ENCODE results near the gene ALDH1L1. TPM values are rescaled to one million over a fixed set of nuclear protein-coding genes. Genes with fewer than 3 reads are reported as not detected.
A peak's percentile ranks its signal among the peaks of the same experiment; 100 is the strongest.

Gene ALDH1L1
- total RNA-seq, 4 donors from 2014 or later, result 19.2 to 39.9 (median 25.9) TPM

DNA sequence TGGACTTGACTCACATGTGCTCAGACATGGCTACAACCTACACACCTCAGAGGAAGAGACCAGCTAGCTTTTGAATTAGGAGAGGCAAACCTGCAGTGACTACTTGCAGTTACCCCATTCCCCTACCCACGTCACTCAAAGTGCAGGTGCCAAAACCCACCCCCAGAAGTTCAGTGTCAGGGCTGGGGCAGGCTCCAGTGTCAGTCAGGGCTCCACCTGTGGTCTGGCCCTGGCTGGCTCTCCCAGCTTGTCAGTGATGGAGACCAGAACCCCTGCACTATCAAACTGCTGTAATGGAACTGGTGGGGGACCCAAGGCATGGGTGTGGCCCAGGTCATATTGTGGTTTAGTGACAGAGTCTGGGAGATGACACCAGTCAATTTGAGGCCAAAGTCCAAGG lies 63.9 kb downstream of the ALDH1L1 start:
- WGBS, result 78% methylated on average over 1 of the region's 1 CpG
- no peak for DNase-seq (ENCODE audit: extremely low spot score)
- Histone ChIP-seq H3K4me3 (no peak overlapping the region), H3K27me3 (no peaks in the 10 kb centered on the region), H3K36me3 (peaks cover 0 to 21% (median 9%) of the 10 kb centered on the region in 4 donors), H3K9me3 (no peaks in the 10 kb centered on the region), H3K27ac (replicated peaks in 1 of 4) (no peak overlapping the region), H3K4me1 (no peaks in the 10 kb centered on the region)
- no peak for TF ChIP-seq POLR2A (IDR thresholded peaks at IDR 0.05; ENCODE audit: low read depth)
- no peak for TF ChIP-seq EP300 (IDR thresholded peaks at IDR 0.05)
- no peak for TF ChIP-seq CTCF (IDR thresholded peaks at IDR 0.05)
- no peak for TF ChIP-seq POLR2AphosphoS5 (IDR thresholded peaks at IDR 0.05)
- intact Hi-C loops (cut with DNase I), result no loop called here

DNA sequence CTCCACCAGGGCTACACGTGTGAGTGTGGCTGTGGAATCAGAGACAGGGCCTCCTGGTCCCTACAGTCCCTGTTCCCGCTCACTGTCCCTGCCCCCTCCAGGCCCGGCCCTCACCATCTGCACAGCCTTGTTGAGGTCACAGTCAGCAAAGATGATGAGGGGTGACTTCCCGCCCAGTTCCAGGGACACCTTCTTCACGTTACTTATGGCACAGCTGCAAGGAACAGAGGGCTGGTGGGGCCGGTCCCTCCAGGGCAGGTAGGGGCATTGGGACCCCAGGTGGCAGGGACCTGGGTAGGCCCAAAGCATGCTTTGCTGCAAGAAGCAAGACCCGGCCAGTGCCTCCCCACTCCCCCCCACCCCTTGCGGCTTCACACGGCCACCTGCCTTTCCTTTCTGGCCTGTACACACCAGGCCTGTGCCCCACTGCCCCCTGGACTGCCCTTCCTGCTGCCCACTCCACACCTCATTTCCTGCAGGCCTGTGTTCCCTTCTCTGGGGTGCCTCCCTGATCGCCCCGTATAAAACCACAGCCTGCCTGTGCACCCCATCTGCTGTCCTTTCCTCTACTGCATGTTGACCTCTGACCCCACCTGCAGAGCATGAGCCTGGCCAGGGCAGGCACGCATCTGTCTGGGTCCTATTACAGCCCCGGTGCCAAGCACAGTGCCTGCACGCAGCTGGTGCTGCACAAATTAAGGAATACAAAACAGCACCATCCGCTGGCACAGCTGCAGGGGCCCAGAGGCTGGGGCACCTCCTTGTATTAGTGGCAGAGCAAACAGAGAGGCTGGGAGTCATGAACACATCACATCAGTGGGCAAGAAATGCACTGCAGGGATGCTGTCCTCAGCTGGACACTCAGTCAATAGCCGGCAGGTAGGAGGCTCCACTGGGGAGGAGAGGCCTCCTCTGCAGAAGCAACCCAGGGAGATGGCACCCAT lies 65.7 kb downstream of the ALDH1L1 start:
- Histone ChIP-seq H3K27ac (replicated peaks in 1 of 4) (no peak overlapping the region), H3K4me1 (no peaks in the 10 kb centered on the region), H3K36me3 (peaks cover 0 to 23% (median 13%) of the 10 kb centered on the region in 4 donors), H3K4me3 (no peak overlapping the region), H3K9me3 (no peaks in the 10 kb centered on the region), H3K27me3 (no peaks in the 10 kb centered on the region)
- intact Hi-C loops (cut with DNase I), result no loop called here
- TF ChIP-seq POLR2AphosphoS5 (IDR thresholded peaks at IDR 0.05) (no peak), POLR2A (IDR thresholded peaks at IDR 0.05; ENCODE audit: low read depth) (no peak), CTCF (IDR thresholded peaks at IDR 0.05) (no peak), EP300 (IDR thresholded peaks at IDR 0.05) (no peak)
- WGBS, result 95% methylated on average over 9 of the region's 16 CpGs
- no peak for DNase-seq (ENCODE audit: extremely low spot score)

- no peak overlapping the region for H3K27ac ChIP-seq (replicated peaks in 1 of 4)
- WGBS, result 75% methylated on average over 9 of the region's 9 CpGs
- H3K36me3 ChIP-seq, result peaks cover 4 to 30% (median 17%) of the 10 kb centered on the region in 4 donors
- intact Hi-C loops (cut with DNase I), result no loop called here
- no peaks in the 10 kb centered on the region for H3K27me3 ChIP-seq
- TF ChIP-seq CTCF (IDR thresholded peaks at IDR 0.05) (peak in 2 of 3 experiments; percentile 8 to 30), POLR2AphosphoS5 (IDR thresholded peaks at IDR 0.05) (no peak), EP300 (IDR thresholded peaks at IDR 0.05) (no peak), POLR2A (IDR thresholded peaks at IDR 0.05; ENCODE audit: low read depth) (no peak)
- H3K4me3 ChIP-seq, result no peak overlapping the region
- no peaks in the 10 kb centered on the region for H3K9me3 ChIP-seq
- H3K4me1 ChIP-seq, result no peaks in the 10 kb centered on the region
- no peak for DNase-seq (ENCODE audit: extremely low spot score)
Measured at GRCh38 chr3:126113733-126114442, 66.5 kb downstream of the ALDH1L1 start.

DNA sequence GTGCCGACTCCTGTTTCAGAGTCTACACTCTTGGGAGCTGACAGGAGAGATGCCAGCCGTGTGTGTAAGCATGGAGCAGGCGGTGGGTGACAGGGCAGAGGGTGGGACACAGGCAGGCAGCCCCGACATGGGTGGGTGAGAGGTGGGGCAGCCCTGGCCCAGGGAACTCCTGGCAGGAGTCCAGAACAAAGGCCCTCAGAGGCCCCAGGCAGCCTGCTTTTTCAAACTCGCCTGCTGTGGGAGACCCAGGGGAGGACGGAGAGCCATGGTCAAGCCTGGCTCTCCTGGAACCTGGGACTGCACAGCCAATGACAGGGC lies 67.2 kb downstream of the ALDH1L1 start:
- intact Hi-C loops (cut with DNase I), result no loop called here
- no peak for DNase-seq (ENCODE audit: extremely low spot score)
- no peak overlapping the region for H3K4me3 ChIP-seq

More for the DNA sequence above, 67.2 kb downstream of the ALDH1L1 start:
- Histone ChIP-seq H3K27me3 (no peaks in the 10 kb centered on the region), H3K9me3 (no peaks in the 10 kb centered on the region), H3K27ac (replicated peaks in 1 of 4) (no peak overlapping the region), H3K4me1 (no peaks in the 10 kb centered on the region), H3K36me3 (peaks cover 8 to 37% (median 20%) of the 10 kb centered on the region in 4 donors)
- TF ChIP-seq POLR2A (IDR thresholded peaks at IDR 0.05; ENCODE audit: low read depth), result no peak
- no peak for TF ChIP-seq CTCF (IDR thresholded peaks at IDR 0.05)
- TF ChIP-seq EP300 (IDR thresholded peaks at IDR 0.05), result no peak
- TF ChIP-seq POLR2AphosphoS5 (IDR thresholded peaks at IDR 0.05), result no peak
- no CpG with 5 or more reads among the region's 6 CpGs for WGBS
